ENCODE results near the gene DIP2A.

The DIP2A gene

DNA sequence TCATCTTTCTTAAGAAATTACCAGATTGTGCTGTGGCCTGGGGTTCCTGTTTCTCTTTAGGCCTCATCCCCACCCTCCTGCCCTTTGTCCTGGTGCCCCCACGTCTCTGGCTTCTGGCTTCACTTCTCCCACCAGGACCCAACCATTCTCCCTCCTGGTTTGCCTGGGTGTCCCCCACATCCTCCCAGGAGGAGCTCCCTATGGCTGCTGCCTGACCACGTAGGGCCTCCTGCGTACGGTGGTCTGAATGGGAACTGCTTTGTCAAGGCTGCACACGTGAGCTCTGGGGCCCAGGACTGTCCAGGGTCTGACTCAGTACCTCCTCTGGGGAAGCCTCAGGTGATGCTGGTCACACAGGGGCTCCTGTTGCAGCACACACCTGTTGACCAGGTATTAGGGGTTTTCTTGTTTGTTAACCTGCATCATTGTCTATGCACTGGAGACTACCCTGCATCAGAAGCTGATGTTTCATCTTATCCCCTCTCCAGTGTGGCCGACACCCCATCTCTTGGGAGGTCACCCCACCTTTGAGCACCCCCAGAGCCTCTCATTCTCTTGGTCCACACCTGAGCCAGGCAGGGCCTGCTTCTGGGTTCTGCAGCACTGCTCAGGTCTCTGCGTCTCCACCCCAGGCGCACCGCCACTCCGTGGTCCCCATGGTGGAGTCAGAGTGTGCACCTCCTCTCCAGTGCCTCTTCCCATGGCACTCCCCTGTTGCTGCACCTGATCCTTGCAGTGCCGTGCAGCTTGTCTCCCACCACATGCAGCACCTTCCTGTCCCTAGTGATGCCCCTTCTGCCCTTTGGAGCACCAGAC, 80.4 kb downstream of the DIP2A start:
- no peaks in the 10 kb centered on the region for H3K4me1 ChIP-seq (ENCODE audit: insufficient read depth, low read length)
- no peaks in the 10 kb centered on the region for H3K9me3 ChIP-seq (ENCODE audit: insufficient read depth, low read length, severe bottlenecking)
- H3K4me2 ChIP-seq (ENCODE audit: insufficient read depth, low read length), result no peak overlapping the region
- H3K9ac ChIP-seq (ENCODE audit: low read depth, low read length), result no peak overlapping the region
- H3K79me2 ChIP-seq (ENCODE audit: insufficient read depth, low read length), result no peaks in the 10 kb centered on the region
- H3K36me3 ChIP-seq (ENCODE audit: insufficient read depth, low read length), result peaks cover 87% of the 10 kb centered on the region
- TF ChIP-seq EZH2 (IDR thresholded peaks at IDR 0.05; ENCODE audit: borderline replicate concordance, low read depth, low read length, severe bottlenecking), result no peak
- TF ChIP-seq, protein P1, sequence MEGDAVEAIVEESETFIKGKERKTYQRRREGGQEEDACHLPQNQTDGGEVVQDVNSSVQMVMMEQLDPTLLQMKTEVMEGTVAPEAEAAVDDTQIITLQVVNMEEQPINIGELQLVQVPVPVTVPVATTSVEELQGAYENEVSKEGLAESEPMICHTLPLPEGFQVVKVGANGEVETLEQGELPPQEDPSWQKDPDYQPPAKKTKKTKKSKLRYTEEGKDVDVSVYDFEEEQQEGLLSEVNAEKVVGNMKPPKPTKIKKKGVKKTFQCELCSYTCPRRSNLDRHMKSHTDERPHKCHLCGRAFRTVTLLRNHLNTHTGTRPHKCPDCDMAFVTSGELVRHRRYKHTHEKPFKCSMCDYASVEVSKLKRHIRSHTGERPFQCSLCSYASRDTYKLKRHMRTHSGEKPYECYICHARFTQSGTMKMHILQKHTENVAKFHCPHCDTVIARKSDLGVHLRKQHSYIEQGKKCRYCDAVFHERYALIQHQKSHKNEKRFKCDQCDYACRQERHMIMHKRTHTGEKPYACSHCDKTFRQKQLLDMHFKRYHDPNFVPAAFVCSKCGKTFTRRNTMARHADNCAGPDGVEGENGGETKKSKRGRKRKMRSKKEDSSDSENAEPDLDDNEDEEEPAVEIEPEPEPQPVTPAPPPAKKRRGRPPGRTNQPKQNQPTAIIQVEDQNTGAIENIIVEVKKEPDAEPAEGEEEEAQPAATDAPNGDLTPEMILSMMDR (IDR thresholded peaks at IDR 0.05; ENCODE audit: borderline replicate concordance, extremely low read depth, low read length, poor library complexity, severe bottlenecking), result no peak
- H2AFZ ChIP-seq (ENCODE audit: low read depth, low read length), result no peak overlapping the region
- no peak for DNase-seq
- no peaks in the 10 kb centered on the region for H4K20me1 ChIP-seq (ENCODE audit: insufficient read depth, low read length)
- no peak overlapping the region for H3K27ac ChIP-seq (ENCODE audit: low read length)
- no peak for ATAC-seq (ENCODE audit: insufficient read depth, low read depth)
- H3K4me3 ChIP-seq (ENCODE audit: low read depth in 1 of 2, low read length in 2 of 2), result no peak overlapping the region
- no peaks in the 10 kb centered on the region for H3K27me3 ChIP-seq (ENCODE audit: insufficient read depth, low read length, poor library complexity)

DNA sequence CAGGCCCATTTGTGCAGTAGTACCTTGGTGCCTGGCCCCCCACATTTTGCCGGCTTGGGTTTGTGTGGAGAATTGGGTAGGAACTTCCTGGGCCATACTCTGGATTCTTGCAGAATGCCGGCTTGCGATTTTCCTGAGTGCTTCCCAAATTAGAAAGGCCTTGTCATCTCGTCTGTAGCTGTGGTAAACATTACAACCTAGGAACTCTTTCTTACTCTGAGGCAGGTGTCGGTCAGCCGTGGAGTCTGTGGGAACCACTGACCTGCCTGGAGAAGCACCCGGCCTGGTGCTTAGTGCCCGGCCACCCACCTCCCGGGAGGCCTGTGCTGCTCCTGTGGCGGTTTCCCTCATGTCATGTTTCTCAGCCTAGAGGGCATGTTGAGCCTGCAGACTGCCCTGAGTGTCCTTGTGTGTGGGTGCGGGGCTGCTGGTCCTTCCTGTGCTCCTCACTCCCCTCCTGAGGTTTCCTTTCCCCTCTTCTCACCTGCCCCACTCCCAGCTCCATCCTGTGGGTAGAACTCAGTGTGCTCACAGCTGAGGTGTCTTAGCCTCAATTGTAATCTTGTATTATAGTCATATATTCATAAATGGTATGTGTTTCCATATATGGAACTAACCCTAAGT, 81.5 kb downstream of the DIP2A start:
- Histone ChIP-seq H3K27ac (ENCODE audit: low read length) (no peak overlapping the region), H3K4me1 (ENCODE audit: insufficient read depth, low read length) (no peaks in the 10 kb centered on the region), H3K36me3 (ENCODE audit: insufficient read depth, low read length) (peaks cover 89% of the 10 kb centered on the region), H4K20me1 (ENCODE audit: insufficient read depth, low read length) (no peaks in the 10 kb centered on the region), H2AFZ (ENCODE audit: low read depth, low read length) (no peak overlapping the region), H3K4me3 (ENCODE audit: low read depth in 1 of 2, low read length in 2 of 2) (no peak overlapping the region), H3K27me3 (ENCODE audit: insufficient read depth, low read length, poor library complexity) (no peaks in the 10 kb centered on the region), H3K4me2 (ENCODE audit: insufficient read depth, low read length) (no peak overlapping the region), H3K79me2 (ENCODE audit: insufficient read depth, low read length) (no peaks in the 10 kb centered on the region), H3K9me3 (ENCODE audit: insufficient read depth, low read length, severe bottlenecking) (no peaks in the 10 kb centered on the region), H3K9ac (ENCODE audit: low read depth, low read length) (no peak overlapping the region)
- ATAC-seq (ENCODE audit: insufficient read depth, low read depth), result no peak
- no peak for DNase-seq
- no peak for TF ChIP-seq EZH2 (IDR thresholded peaks at IDR 0.05; ENCODE audit: borderline replicate concordance, low read depth, low read length, severe bottlenecking)
- TF ChIP-seq, protein P1 (IDR thresholded peaks at IDR 0.05; ENCODE audit: borderline replicate concordance, extremely low read depth, low read length, poor library complexity, severe bottlenecking), result no peak

DNA sequence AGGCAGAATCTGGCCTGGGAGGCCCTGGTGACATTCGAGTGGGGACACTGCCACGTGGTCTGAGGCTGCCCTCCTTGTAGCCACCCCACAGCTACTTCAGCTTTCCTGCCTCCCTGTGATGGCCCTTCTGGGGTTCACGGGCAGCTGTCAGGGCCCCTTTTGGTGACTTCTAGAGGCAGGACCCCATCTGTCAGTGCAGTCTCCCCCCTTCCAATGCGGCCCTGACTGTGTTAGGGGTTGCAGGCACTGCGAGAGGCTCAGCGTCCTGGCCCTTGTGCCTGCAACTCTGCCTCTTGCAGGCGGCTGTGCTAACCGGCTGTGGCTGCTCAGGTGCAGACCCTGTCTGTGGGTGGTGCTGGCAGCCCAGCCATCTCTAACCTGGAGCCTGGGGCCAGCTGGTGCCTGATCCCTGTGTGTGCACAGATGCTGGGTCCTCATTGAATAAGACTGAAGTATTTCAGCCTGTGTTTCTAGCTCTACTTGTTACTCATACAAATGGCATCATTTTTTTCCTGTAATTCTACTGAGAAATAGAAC, 84.0 kb downstream of the DIP2A start:
- no peak overlapping the region for H3K4me3 ChIP-seq (ENCODE audit: low read depth in 1 of 2, low read length in 2 of 2)
- H3K9ac ChIP-seq (ENCODE audit: low read depth, low read length), result no peak overlapping the region
- H3K79me2 ChIP-seq (ENCODE audit: insufficient read depth, low read length), result no peaks in the 10 kb centered on the region
- DNase-seq (no peak), ATAC-seq (ENCODE audit: insufficient read depth, low read depth) (no peak)
- H3K27ac ChIP-seq (ENCODE audit: low read length), result no peak overlapping the region
- H3K36me3 ChIP-seq (ENCODE audit: insufficient read depth, low read length), result peaks cover 94% of the 10 kb centered on the region
- no peak overlapping the region for H2AFZ ChIP-seq (ENCODE audit: low read depth, low read length)
- no peaks in the 10 kb centered on the region for H3K27me3 ChIP-seq (ENCODE audit: insufficient read depth, low read length, poor library complexity)
- no peaks in the 10 kb centered on the region for H4K20me1 ChIP-seq (ENCODE audit: insufficient read depth, low read length)
- H3K9me3 ChIP-seq (ENCODE audit: insufficient read depth, low read length, severe bottlenecking), result no peaks in the 10 kb centered on the region
- no peak overlapping the region for H3K4me2 ChIP-seq (ENCODE audit: insufficient read depth, low read length)
- no peaks in the 10 kb centered on the region for H3K4me1 ChIP-seq (ENCODE audit: insufficient read depth, low read length)
- no peak for TF ChIP-seq EZH2 (IDR thresholded peaks at IDR 0.05; ENCODE audit: borderline replicate concordance, low read depth, low read length, severe bottlenecking)
- TF ChIP-seq, protein P1 (IDR thresholded peaks at IDR 0.05; ENCODE audit: borderline replicate concordance, extremely low read depth, low read length, poor library complexity, severe bottlenecking), result no peak

All from DND-41 (cell line).